Suprapubic skin (tissue), 3 donors: ENCODE measurements around the gene GPR179.

ENCODE experiments used
- EP300 ChIP-seq: sonication (generic); formaldehyde crosslinking; IDR thresholded peaks from one replicate; pipeline ENCODE4 v1.6.1; 2017; ENCODE audit warnings: antibody characterized with exemption
- POLR2A ChIP-seq, 2 donors: fragments of 450-650 bp; IDR thresholded peaks; one replicate each; pipeline ENCODE4 v1.6.1; 2017; ENCODE audit warnings: antibody characterized with exemption in 2 of 2, mild to moderate bottlenecking in 2 of 2, moderate library complexity in 2 of 2
- TF ChIP-seq, protein P1 (sequence below), 2 donors: fragments of 200-600 bp in 1 of 2; fragments of 450-650 bp in 1 of 2; sonication (generic) in 1 of 2; IDR thresholded peaks; one replicate each; pipeline ENCODE4 v1.5.1; 2016 to 2019; ENCODE audit warnings: antibody characterized with exemption in 2 of 2, mild to moderate bottlenecking in 1 of 2, moderate library complexity in 1 of 2

DNA sequence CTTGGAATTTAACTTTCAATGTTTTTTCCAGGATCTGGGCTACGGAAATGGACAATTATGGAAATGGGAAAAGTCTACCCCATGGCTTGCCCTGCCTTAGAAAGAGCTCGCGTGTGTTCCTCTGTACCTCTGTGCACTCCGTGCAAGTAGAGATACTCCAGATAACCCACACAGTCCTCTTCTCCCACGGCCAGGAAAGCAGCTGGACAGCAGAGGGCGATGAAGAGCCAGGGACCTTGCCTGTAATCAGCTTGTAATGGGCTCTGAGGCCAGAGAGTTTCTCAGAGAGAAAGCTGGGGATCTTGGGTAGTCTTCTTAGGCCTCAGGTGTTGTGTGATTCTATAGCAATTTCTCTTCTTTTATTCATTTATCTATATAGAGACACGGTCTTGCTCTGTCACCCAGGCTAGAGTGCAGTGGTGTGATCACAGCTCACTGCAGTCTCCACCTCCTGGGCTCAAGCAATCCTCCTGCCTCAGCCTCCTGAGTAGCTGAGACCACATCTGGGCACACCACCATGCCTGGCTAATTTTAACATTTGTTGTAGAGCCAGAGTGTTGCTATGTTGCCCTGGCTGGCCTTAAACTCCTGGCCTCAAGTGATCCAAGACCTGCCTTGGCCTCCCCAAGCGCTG, 5.5 kb upstream of the GPR179 start:
- TF ChIP-seq, protein P1, sequence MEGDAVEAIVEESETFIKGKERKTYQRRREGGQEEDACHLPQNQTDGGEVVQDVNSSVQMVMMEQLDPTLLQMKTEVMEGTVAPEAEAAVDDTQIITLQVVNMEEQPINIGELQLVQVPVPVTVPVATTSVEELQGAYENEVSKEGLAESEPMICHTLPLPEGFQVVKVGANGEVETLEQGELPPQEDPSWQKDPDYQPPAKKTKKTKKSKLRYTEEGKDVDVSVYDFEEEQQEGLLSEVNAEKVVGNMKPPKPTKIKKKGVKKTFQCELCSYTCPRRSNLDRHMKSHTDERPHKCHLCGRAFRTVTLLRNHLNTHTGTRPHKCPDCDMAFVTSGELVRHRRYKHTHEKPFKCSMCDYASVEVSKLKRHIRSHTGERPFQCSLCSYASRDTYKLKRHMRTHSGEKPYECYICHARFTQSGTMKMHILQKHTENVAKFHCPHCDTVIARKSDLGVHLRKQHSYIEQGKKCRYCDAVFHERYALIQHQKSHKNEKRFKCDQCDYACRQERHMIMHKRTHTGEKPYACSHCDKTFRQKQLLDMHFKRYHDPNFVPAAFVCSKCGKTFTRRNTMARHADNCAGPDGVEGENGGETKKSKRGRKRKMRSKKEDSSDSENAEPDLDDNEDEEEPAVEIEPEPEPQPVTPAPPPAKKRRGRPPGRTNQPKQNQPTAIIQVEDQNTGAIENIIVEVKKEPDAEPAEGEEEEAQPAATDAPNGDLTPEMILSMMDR (IDR thresholded peaks at IDR 0.05), result peak; percentile 82 to 87
- no peak for TF ChIP-seq POLR2A (IDR thresholded peaks at IDR 0.05)
- TF ChIP-seq EP300, result no peak
